HUES6 (cell line): Measurements from ENCODE around the gene THEMIS.

ENCODE experiments used
- H3K27ac ChIP-seq: 2 replicates; pipeline ENCODE4 v1.7.0; 2013; ENCODE audit warnings: low read depth, mild to moderate bottlenecking, low read length, inconsistent platforms
- H3K27me3 ChIP-seq: 2 replicates; pipeline ENCODE4 v1.6.1; 2013; ENCODE audit warnings: low read length; ENCODE audit not compliant: control insufficient read depth, insufficient read depth
- H3K36me3 ChIP-seq: 2 replicates; pipeline ENCODE4 v1.6.1; 2013; ENCODE audit warnings: low read length; ENCODE audit not compliant: control insufficient read depth, insufficient read depth
- H3K4me1 ChIP-seq: 2 replicates; pipeline ENCODE4 v1.6.1; 2013; ENCODE audit warnings: low read length; ENCODE audit not compliant: control insufficient read depth, insufficient read depth
- H3K4me3 ChIP-seq: 2 replicates; pipeline ENCODE4 v1.5.1; 2013; ENCODE audit warnings: low read depth, low read length
- H3K9ac ChIP-seq: one replicate; pipeline ENCODE4 v1.6.1; 2013; ENCODE audit warnings: mild to moderate bottlenecking, low read length
- H3K9me3 ChIP-seq: 2 replicates; pipeline ENCODE4 v1.6.1; 2013; ENCODE audit warnings: low read depth, low read length; ENCODE audit not compliant: control insufficient read depth, insufficient read depth

The THEMIS gene

GRCh38 chr6:127727260-127727953 is 173.5 kb downstream of the THEMIS start:
- Histone ChIP-seq H3K27me3 (no peaks in the 10 kb centered on the region), H3K27ac (no peak overlapping the region), H3K36me3 (no peaks in the 10 kb centered on the region), H3K4me3 (no peak overlapping the region), H3K9me3 (no peaks in the 10 kb centered on the region), H3K9ac (no peak overlapping the region), H3K4me1 (0 out of 2 replicates have a peak, but pooled peaks cover 2% of the 10 kb centered on the region)

DNA sequence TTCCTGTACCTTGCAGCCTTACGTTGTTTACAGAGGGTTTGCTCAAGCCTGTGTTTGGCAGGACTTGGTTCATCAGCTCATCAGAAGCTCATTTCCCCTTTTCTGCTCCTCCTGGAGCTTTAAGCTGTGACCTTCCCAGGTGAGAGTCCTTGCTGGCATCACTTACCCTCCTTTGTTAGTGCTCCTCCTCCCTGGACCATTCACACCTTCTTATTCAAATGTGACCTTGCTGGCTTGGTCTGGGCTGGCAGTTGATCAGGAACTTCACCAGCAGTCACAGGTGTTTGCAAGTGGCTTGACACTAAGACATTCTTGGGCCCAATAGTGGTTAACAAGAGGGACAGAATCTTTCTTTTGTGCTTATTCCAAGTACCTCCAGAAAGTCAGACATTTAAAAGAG is 175.0 kb downstream of the THEMIS start:
- no peaks in the 10 kb centered on the region for H3K27me3 ChIP-seq
- H3K9me3 ChIP-seq: no peaks in the 10 kb centered on the region
- 0 out of 2 replicates have a peak, but pooled peaks cover 2% of the 10 kb centered on the region for H3K4me1 ChIP-seq

GRCh38 chr6:127718694-127719093 is 182.2 kb downstream of the THEMIS start:
- Histone ChIP-seq H3K36me3 (no peaks in the 10 kb centered on the region), H3K27ac (no peak overlapping the region), H3K9me3 (no peaks in the 10 kb centered on the region), H3K4me1 (no peaks in the 10 kb centered on the region), H3K27me3 (no peaks in the 10 kb centered on the region), H3K4me3 (no peak overlapping the region), H3K9ac (no peak overlapping the region)

More for the DNA sequence above, 175.0 kb downstream of the THEMIS start:
- H3K27ac ChIP-seq: no peak overlapping the region
- no peak overlapping the region for H3K9ac ChIP-seq
- no peak overlapping the region for H3K4me3 ChIP-seq
- H3K36me3 ChIP-seq: no peaks in the 10 kb centered on the region

DNA sequence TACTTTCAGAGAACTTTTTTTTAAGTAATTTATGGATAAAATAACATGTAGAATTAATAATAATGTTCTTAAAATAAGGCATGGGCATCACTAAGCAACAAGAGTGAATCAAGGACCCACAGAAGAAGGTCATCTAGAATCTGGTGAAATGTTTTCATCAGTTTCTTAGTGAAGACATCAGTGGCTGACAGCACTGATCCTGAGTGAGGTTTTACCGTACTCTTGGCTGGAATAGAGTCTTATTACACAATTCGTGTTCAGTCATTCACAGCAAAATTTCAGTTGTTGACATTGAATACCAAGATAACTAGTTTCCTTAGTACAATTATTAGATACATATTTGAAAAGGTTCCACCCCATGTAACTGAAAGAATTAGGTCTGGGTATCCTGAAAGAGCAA is 183.5 kb downstream of the THEMIS start:
- Histone ChIP-seq H3K27me3 (no peaks in the 10 kb centered on the region; the same call in 1 of the 2 replicates), H3K9ac (no peak overlapping the region), H3K9me3 (no peaks in the 10 kb centered on the region), H3K36me3 (no peaks in the 10 kb centered on the region), H3K4me3 (no peak overlapping the region), H3K4me1 (no peaks in the 10 kb centered on the region), H3K27ac (no peak overlapping the region)

DNA sequence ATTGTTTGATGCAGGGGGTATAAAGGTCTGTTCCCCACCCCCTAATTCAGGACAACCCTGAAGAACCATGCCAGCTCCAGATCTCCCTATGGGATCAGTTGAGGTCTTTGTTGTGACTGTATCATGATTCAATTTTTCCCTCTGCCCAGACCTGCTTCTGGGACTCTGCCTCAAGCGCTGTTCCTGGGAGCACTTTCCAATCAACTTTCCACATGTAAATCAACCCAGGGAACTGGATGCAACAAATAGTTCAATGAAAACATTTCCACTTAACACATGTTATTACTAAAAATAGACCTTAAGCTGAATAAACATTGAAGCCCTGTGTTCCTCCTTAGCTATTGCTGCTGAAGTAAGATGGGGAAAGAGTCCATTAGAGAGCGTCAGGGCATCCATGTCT is 184.4 kb downstream of the THEMIS start:
- no peak overlapping the region for H3K4me3 ChIP-seq

GRCh38 chr6:127710668-127711067 is 190.2 kb downstream of the THEMIS start:
- Histone ChIP-seq H3K27me3 (no peaks in the 10 kb centered on the region; the same call in 1 of the 2 replicates), H3K4me1 (no peaks in the 10 kb centered on the region), H3K9me3 (no peaks in the 10 kb centered on the region), H3K9ac (no peak overlapping the region), H3K36me3 (no peaks in the 10 kb centered on the region), H3K27ac (no peak overlapping the region), H3K4me3 (no peak overlapping the region)

More for the DNA sequence above, 184.4 kb downstream of the THEMIS start:
- Histone ChIP-seq H3K27me3 (no peaks in the 10 kb centered on the region; the same call in 1 of the 2 replicates), H3K9ac (no peak overlapping the region), H3K36me3 (no peaks in the 10 kb centered on the region), H3K27ac (no peak overlapping the region), H3K9me3 (no peaks in the 10 kb centered on the region), H3K4me1 (no peaks in the 10 kb centered on the region)

GRCh38 chr6:127706216-127706615 is 194.6 kb downstream of the THEMIS start:
- Histone ChIP-seq H3K36me3 (no peaks in the 10 kb centered on the region), H3K4me3 (no peak overlapping the region), H3K27ac (no peak overlapping the region), H3K27me3 (no peaks in the 10 kb centered on the region), H3K9me3 (no peaks in the 10 kb centered on the region), H3K9ac (no peak overlapping the region), H3K4me1 (no peaks in the 10 kb centered on the region)

DNA sequence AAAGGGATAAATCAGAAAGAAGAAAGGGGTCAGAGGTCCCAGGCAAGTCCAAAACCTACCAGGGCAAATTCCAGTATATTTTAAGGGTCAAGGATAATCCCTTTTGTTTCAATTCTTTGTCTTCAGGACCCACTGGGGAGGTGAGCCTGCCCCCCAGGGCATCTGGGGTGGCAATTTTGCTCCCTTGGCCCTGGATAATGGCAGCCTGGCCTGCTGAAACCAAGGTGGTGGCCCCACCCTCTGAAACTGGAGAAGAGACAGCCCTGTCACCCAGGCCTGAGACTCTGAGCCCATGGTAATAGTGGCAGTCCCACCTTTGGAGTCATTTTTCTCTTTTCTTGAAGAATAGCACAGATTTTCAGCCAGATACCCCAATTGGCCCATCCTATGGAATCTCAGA is 205.8 kb downstream of the THEMIS start:
- no peaks in the 10 kb centered on the region for H3K27me3 ChIP-seq
- no peak overlapping the region for H3K9ac ChIP-seq

DNA sequence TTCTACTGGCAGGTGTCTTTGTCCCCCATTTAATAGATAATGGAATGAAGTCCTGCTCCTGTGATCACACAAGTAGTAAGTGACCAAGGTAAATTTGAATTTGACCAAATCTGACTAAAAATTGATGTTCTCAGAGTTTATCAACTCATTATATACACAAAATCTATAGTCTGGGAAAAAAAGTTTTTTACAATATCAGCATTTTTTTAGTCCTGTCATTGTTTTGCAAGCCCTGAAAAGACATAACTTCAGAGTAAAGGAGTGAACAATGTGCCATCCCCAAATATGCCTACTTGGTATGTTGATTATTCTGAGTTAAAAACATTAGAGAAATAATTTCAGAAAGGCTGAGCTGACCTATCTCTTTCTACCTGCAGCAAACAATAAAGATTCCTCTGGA is 209.7 kb downstream of the THEMIS start:
- no peaks in the 10 kb centered on the region for H3K27me3 ChIP-seq

More for the DNA sequence above, 205.8 kb downstream of the THEMIS start:
- Histone ChIP-seq H3K36me3 (no peaks in the 10 kb centered on the region), H3K9me3 (no peaks in the 10 kb centered on the region), H3K4me3 (no peak overlapping the region), H3K27ac (no peak overlapping the region), H3K4me1 (no peaks in the 10 kb centered on the region)

DNA sequence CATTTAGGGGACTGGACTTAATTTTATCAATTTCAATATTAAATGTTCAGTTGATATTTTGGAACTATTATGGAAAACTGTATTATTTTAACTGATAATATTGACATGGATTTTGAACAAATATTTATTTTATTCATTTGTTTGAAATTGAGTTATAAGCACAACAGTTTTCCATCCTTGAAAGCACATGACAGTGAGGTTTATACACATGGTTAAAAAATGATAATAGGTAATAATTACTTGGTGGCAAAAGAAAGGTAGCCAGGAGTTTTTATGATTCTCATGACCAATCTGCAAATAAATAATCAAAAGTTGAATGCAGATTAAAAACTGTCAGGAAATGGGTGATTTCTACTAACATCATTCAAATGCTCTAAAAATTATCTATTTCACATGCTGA is 210.3 kb downstream of the THEMIS start:
- H3K36me3 ChIP-seq: no peaks in the 10 kb centered on the region
- H3K27ac ChIP-seq: no peak overlapping the region
- H3K4me3 ChIP-seq: no peak overlapping the region
- H3K27me3 ChIP-seq: no peaks in the 10 kb centered on the region
- H3K9me3 ChIP-seq: peaks cover 5% of the 10 kb centered on the region; the same call in 1 of the 2 replicates
- H3K4me1 ChIP-seq: no peaks in the 10 kb centered on the region
- H3K9ac ChIP-seq: no peak overlapping the region

More for the DNA sequence above, 209.7 kb downstream of the THEMIS start:
- Histone ChIP-seq H3K27ac (no peak overlapping the region), H3K9me3 (peaks cover 5% of the 10 kb centered on the region; the same call in 1 of the 2 replicates), H3K4me3 (no peak overlapping the region), H3K4me1 (no peaks in the 10 kb centered on the region), H3K9ac (no peak overlapping the region), H3K36me3 (no peaks in the 10 kb centered on the region)

GRCh38 chr6:127690092-127690491 is 210.8 kb downstream of the THEMIS start:
- H3K36me3 ChIP-seq: no peaks in the 10 kb centered on the region
- no peak overlapping the region for H3K9ac ChIP-seq
- H3K27ac ChIP-seq: no peak overlapping the region
- H3K27me3 ChIP-seq: no peaks in the 10 kb centered on the region
- H3K9me3 ChIP-seq: peaks cover 5% of the 10 kb centered on the region; the same call in 1 of the 2 replicates
- H3K4me1 ChIP-seq: no peaks in the 10 kb centered on the region
- no peak overlapping the region for H3K4me3 ChIP-seq
